GM18502 (cell line): ENCODE measurements around the gene ROBO1.

Experiments
- ATAC-seq: cut with Tn5 transposase; IDR thresholded peaks from one replicate; pipeline ENCODE4 v1.9.1; 2021; ENCODE audit warnings: mild to moderate bottlenecking; ENCODE audit not compliant: unreplicated experiment, poor library complexity

Gene ROBO1

DNA sequence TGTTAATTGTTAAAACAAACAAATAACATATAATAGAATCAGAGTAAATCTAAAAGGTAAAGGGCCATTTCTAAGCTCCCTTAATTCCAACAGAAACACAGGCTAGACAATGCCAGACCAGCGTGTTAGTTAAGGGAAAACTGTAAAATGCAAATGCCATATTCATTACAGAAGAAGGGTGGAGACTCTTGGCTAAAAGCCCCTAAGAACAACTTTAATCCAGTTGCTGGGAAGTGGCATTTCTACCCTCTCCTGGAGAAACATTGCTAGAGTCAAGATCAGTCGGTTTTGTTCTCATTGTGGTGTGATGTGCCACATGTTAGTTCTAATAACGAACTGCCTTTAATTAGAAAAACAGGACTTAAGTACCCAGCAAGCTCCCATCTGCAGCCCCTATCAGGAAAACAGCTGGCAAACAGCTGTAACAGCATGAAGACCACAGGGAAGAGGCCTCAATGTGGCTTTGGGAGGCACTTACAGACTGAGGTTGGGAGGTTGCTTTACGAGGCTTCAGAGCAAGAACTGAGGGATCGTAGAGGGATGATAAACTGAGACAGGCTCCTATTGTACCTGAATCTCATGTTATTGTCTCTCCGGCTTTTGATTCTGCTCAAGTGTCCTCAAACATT is 1134.8 kb downstream of the ROBO1 start:
- no peak for ATAC-seq

DNA sequence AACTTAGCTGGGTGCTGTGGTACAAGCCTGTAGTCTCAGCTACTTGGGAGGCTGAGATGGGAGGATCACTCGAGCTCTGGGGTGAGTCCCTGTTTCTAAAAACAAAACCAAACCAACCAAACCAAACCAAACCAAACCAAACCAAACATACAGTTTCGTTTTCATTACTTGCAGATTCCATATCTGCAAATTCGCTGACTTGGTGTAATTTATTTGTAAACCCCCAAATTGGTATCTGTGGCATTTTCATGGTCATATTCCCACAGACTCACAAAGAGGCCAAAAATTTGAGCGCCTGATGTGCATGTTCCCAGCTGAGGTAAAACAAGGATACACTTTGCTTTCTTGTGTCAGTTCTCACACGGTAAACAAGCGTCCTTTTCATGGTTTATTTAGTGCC is 1138.3 kb downstream of the ROBO1 start:
- no peak for ATAC-seq

DNA sequence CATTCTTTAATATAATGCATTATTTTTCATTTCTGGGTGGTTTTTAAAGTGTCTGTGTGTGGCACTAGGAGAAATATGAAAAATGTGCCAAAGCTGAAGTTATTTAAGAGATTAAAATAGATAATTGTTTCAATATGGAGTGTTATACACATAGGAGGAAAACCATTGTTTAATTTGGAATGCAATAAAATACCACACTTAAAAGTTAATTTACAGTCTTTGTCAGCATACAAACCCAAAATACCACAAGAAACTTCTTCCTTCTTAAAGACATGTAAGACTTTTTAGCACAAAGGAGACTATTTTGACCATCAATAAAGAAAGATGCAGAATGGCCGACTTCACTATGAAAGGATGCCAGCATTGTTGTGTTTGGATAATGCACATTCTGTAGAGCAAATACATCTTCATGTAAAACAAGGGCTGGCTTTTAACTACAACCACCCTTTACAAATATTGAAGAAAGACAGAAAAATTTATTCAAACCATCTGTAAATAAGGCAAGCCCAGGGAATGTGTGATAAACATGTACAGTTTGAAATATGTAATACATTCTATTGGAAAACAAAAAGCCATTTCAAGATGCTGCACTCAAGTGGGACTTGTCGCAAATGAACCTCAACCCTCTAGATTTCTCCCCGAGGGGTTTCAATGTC is 1146.6 kb downstream of the ROBO1 start:
- ATAC-seq: no peak

DNA sequence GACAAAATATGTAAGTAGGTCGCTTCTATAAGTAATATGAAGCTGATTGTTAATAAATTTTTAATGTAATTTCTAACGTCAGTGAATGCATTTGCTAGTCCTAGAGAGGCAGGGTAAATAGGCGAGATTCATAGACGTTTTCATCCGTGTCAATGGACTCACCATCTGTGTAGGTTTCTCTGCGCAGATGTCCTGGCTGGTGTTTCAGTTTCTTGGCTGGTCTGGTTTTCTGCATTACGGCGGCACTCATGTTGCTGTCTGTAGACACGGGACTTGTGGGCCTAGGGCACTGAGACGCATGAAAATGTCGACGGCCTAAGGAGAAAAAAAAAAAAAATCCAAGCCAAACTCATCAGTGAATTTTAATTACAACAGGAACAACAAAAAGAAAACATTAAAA is 1153.3 kb downstream of the ROBO1 start:
- ATAC-seq: no peak

DNA sequence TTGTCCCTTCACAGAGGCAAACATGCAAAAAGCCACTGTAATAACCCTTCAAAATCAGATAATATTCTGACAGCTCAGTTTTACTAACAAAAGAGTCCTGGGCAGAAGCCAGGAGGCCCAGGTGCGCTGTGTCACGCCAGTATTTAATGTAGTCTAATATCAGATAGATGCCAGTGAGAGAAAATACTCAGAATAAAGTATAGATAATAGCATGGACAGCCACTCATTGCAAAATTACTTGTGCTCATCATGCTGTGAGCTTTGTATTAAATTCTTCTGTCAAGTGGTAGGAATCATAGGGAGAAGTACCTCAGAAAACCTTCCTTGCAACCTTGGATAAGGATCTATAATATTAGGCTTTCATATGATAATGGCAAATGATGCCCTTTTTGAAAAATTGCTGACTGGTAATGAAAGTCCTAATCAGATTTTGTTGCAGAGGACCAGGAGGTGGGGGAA is 1154.3 kb downstream of the ROBO1 start:
- ATAC-seq: no peak

DNA sequence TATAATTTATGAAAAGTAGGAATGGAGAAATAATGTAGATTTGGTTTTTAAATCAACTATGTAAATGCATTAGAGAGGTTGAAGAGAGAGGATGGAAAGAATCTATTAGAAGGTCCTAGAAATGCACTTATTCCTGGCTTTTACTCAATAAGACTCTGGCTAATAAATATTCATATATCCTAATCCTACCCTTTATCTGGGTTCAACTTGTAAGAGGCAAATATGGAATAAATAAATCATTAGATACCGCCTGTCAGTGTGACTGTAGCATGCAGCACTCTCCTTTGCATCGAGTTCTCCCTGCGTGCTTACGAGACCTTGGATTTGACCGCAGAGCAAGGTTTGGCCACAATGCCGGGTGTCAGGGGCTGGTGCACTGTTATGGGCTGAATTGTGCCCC is 1156.5 kb downstream of the ROBO1 start:
- ATAC-seq: no peak

DNA sequence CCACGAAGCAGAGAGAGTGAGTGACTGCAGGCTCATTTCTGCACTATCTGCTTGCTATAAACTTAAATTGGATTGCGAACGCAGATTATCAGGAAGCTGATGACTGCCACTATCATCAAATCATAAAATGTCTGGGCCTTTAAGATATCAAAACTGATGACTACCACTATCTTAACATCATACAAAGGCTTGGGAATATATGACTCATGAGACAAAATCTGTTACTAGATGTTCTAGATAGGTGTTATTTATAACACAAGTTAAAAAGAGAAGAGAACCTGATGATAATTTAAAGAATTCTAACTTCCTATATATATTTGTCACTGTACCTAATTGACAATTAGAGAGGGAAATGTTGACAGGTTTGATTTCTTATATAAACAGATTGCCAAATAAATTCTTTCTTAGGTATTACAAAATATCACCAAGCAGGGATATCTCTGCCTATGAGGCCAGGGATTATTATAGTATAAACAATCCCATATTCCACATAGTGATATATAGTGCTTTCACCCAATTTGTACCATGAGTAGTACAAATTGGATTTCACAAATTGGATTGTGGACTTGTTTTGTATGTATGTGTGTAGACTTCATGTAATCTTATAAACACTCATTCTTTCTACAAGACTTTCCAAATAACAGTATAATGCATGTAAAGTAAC is 1157.2 kb downstream of the ROBO1 start:
- ATAC-seq: no peak

DNA sequence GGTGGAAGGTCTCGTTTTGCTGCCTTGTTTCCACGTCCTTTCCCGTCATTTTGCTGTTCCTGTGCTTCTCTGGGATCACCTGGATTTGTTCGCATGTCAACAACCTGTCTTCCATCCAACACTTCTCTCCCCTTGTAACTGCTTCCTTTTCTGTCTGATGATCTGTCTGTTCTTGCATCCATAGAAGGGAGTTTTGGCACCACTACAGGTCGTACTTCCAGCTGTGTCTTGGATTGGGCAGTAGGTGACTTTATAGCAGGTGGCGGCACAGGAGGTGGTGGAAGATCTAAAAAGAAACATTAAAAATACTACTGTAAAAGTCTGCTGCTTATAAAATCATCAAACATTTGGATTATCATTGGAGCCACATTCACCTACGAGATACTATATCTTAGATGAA is 1161.0 kb downstream of the ROBO1 start:
- ATAC-seq: no peak

DNA sequence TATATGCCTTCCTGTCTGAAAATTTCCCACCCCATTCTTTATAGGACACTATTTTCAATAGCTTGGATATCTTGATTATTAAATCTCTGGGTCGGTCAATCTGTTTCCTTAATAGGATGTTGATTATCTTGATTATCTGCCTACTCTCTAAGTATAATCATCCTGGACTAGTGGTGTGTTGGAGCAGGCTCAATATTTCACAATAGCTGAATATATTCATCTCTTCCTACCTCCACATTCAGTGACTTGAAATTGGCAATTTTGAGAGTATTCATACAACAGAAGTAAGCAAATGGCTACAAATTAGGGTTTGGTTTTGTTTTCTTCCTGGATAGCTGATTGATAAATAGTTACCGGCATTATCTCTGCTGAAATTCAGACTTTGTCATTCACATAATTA is 1162.6 kb downstream of the ROBO1 start:
- ATAC-seq: no peak

DNA sequence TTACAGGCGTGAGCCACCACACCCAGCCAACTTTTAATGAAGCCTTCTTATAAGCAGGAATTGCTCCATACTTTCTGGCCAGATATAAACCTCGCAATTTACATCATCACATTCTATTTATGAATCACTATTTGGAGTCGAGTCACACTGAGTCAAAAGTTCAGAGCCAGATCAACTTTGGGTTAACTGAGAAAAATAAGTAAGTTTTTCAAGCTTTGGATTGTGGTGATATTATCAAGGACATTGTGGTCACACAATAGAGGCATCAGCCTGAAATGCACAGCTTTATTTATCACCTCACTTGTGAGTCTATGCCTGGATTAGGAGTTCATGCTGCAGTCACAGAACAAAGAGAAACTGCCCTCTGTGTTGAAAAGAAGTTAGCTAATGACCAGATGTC is 1163.5 kb downstream of the ROBO1 start:
- ATAC-seq: no peak

DNA sequence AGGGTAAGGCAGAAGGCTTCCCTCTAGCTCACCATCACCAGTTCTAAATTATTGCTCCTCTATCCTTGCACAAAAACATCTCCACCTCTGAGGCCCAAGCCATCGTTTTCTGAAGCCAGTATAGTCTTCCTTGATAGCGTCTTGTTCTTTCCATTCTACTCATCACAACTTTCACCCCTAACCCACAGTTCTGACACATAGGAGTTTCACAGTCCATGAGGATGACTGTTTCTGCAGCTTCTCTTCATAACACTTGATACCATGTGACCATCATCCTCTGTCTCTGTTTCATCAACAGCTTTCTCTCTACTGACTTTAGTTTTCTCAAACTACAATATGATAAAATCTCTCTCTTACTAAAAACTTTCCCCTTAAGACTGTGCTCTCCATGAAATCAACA is 1166.5 kb downstream of the ROBO1 start:
- no peak for ATAC-seq

DNA sequence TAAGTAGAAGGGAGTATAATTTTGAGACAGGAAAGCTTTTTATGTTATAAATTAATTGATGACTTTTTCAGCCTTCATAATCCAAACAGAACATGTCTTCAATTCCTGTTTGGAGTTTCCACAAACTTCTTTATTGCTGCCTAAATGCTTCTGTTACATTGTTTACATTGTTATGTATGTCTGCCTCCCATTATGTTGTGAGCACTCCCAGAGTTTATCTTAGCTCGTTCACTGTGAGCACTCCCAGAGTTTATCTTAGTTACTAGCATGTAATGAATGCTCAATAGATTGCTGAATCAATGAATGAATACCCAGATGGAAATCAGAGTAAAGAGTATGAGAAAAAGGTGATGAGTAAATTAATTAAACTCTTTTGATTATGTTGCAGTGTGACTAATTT is 1178.0 kb downstream of the ROBO1 start:
- ATAC-seq: no peak

DNA sequence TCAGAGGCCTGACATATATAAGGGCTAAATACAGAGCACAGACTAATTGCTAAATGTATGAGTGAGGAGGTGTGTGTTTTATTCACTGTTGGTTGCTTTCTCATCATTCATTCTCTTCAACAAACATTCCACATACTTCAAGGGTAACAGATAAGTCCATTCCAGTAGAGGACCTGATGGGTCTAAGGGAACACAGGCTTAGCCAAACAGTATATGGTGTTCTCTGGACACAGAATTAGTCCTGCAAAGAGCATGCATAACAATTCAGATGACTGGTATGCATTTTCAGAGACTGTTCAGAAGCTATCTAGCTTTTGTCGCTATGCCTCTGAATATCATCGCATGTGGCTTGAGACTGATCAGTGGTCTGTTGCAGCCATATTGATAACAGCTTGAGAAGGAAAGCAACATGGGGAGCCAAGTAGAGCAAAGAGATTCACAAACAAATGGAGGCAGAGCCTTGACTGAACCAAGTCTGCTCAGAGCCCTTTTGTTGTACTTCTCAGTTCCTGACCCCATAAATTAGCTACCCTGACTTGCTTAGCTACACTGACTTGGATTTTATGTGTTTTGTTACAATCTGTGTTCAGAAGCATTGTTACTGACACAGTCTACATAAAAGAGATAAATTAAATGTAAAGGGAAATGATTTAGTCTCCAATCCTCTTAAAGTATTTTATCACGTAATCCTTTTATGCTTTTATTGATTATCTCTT is 1178.7 kb downstream of the ROBO1 start:
- ATAC-seq: no peak

DNA sequence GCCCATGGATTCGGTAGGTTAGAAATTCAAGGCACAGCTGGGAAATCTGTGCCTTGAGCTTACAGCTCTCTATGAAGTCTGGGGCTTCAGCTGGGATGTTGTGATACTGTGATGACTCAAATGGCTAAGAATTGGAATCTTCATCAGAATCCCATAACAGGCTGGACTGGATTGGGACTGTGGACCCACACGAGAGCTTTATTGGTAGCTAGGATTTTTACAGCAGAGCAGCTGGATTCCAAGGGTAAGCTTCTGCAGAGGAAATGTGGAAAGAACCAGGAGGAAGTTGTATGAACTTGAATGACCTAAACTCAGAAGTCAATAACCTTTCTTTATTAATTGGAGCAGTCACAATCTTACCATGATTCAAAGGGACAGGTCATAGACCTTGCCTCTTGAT is 1187.1 kb downstream of the ROBO1 start:
- no peak for ATAC-seq

DNA sequence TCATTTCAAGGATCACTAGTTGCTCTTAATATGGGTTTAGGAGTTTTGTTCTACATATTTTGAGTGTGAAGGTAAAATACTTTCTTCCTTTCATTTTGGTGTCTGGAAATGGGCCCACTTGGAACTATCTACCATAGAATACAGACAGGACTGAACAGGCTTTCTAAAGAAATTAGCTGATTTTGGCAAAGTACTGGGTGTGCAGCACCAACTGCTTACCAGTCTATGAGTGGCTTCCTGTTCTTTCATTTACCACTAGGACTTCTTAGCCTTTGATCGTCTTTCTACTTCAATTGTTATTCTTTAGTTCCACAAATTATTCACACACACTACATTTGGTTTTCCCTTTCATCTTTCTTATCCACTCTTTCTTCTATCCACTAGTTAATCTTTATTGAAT is 1196.3 kb downstream of the ROBO1 start:
- ATAC-seq: no peak

DNA sequence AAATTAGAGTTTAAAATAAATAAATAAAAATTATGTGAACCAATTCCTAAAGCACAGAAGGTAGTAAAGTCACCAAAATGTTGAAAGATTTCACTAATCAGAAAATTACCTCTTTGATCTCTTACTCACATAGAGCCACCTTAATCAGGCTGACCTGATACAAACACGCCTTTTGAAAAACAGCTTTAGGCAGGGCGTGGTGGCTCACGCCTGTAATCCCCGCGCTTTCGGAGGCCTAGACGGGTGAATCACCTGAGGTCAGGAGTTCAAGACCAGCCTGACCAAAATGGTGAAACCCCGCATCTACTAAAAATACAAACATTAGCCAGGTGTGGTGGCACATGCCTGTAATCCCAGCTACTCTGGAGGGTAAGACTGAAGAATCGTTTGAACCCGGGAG is 1197.3 kb downstream of the ROBO1 start:
- ATAC-seq: no peak

DNA sequence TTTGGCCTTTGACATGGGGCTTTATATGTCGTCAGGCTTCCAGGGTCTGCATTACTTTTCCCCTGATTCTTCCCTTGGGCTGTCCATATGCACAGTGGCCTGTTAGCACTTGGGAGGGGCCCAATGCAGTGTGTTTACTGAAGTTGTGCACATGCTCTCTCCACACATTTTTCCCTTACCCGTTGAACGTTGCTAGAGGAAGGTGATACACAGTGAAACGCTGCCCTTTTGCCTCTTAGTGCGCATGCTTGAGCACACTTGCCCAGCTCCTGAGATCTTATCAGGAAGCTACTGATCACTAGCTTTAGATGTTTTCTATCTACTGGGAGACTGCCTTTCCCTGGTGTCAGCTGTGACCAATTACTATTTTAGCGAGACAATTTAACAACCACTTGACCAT is 1198.0 kb downstream of the ROBO1 start:
- ATAC-seq: no peak

DNA sequence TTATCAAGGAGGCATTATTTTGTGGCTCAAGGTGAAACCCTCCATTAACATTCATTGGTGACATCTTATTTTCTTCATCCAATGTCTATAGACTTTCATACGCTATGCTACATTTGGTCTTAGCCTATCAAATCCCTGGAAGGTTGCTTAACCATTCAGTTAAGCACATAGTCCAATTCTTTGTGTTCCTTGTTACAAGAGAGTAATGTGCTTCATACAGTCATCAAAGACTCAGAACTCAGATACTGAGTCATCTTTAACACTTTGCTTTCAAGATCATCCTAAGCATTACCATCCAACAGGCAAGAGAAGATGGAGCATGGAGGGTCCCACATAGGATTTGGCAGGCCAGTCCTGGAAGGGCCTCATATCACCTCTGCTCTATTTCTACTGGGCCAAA is 1202.1 kb downstream of the ROBO1 start:
- no peak for ATAC-seq

DNA sequence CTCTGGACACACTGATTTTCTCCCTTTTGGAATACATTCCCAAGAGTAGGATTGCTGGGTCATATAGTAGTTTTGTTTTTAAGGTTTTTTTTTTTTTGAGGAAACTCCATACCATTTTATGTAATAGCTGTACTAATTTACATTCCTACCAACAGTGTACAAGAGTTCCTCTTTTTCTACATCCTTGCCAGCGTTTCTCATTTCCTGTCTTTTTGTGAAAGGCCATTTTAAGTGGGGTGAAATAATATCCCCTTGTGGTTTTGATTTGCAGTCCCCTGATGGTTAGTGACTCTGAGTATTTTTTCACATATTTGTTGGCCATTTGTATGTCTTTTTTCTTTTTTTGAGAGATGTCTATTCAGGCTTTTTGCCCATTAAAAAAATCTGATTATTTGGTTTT is 1205.5 kb downstream of the ROBO1 start:
- ATAC-seq: no peak
